Mesothelial cell of epicardium (in vitro differentiated cells): ENCODE measurements around the gene DGAT2. TPM values are rescaled to one million over a fixed set of nuclear protein-coding genes. Genes with fewer than 3 reads are reported as not detected.

ENCODE experiments used
- DNase-seq, 2 experiments: peaks; one replicate each; pipeline ENCODE4 v3.0.0; 2021; ENCODE audit warnings: low spot score in 2 of 2; ENCODE audit not compliant: unreplicated experiment in 2 of 2
- H3K27ac Mint-ChIP-seq: 2 replicates; pipeline ENCODE4 v1.8.0; 2021; ENCODE audit warnings: mixed read lengths
- H3K27me3 Mint-ChIP-seq: 2 replicates; pipeline ENCODE4 v1.8.0; 2021; ENCODE audit warnings: low read depth, mixed read lengths
- H3K36me3 Mint-ChIP-seq: 2 replicates; pipeline ENCODE4 v1.8.0; 2021; ENCODE audit warnings: mixed read lengths
- H3K4me1 Mint-ChIP-seq: 2 replicates; pipeline ENCODE4 v1.8.0; 2021; ENCODE audit warnings: mixed read lengths
- H3K4me3 Mint-ChIP-seq: 2 replicates; pipeline ENCODE4 v1.8.0; 2021; ENCODE audit warnings: mild to moderate bottlenecking, moderate library complexity, mixed read lengths
- H3K9me3 Mint-ChIP-seq: 2 replicates; pipeline ENCODE4 v1.8.0; 2021; ENCODE audit warnings: mixed read lengths
- CTCF ChIP-seq: fragments of 200-600 bp; sonication (generic); IDR thresholded peaks from one replicate; pipeline ENCODE4 v1.5.0; 2021; ENCODE audit warnings: antibody characterized with exemption; ENCODE audit not compliant: unreplicated experiment
- total RNA-seq: library from RNA; stranded (reverse); gene quantifications from 3 replicates; pipeline ENCODE4 v1.2.1, GENCODE V29; 2021

The DGAT2 gene
- total RNA-seq, 1 donor from 2014 or later = 1.3 TPM

- H3K27ac Mint-ChIP-seq = no peak overlapping the region
- no peak for TF ChIP-seq CTCF
- peaks cover 5% of the 10 kb centered on the region for H3K4me1 Mint-ChIP-seq
- H3K4me3 Mint-ChIP-seq = no peak overlapping the region
- no peak for DNase-seq
- no peaks in the 10 kb centered on the region for H3K9me3 Mint-ChIP-seq
- no peaks in the 10 kb centered on the region for H3K36me3 Mint-ChIP-seq
- no peaks in the 10 kb centered on the region for H3K27me3 Mint-ChIP-seq
Observed at GRCh38 chr11:75793966-75794365, 25.4 kb downstream of the DGAT2 start.

DNA sequence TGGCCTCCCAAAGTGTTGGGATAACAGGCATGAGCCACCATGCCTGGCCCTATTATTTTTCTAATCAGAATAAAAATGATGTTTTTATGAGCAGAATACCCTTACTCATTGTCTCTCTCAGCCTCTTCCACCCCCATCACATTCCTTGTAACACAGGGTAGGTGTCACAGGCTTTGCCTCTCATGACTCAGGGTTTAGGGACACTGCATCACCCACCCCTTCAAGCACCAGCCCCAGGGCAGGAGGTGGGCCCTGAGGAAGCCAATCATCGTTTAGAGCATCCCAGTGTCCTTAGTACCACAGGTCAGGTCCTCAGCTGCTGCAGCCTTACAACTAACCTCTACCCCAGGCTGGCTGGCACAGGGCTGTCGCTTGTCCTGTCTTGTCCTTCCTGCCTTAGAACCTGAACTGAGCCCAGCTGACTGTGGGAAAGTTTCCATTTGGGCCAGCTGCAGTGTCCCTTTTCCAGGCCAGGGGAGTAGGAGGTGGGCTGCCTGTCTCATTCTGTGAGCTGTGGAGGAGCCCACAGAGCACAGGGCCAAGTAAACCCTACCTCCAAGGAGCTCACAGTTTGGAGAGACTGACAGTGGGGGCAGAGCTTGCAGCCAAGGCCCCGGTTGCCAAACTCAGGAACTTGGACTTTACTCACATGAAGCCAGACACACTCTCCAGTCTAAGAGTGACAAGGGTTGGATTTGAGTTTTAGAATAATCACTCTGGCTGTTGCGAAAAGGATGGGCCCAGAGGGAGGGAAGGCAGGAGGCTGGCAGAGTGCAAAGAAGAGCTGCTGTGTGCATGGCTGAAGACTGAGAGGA lies 26.9 kb downstream of the DGAT2 start:
- Mint-ChIP-seq H3K27me3 (no peaks in the 10 kb centered on the region), H3K27ac (no peak overlapping the region), H3K9me3 (no peaks in the 10 kb centered on the region), H3K4me1 (peaks cover 5% of the 10 kb centered on the region), H3K4me3 (no peak overlapping the region), H3K36me3 (no peaks in the 10 kb centered on the region)
- TF ChIP-seq CTCF = no peak
- no peak for DNase-seq

- no peak for TF ChIP-seq CTCF
- no peak for DNase-seq
- Mint-ChIP-seq H3K27ac (no peak overlapping the region), H3K4me3 (no peak overlapping the region), H3K4me1 (peaks cover 11% of the 10 kb centered on the region), H3K36me3 (no peaks in the 10 kb centered on the region), H3K9me3 (no peaks in the 10 kb centered on the region), H3K27me3 (no peaks in the 10 kb centered on the region)
Observed at GRCh38 chr11:75796091-75796435, 27.5 kb downstream of the DGAT2 start.

DNA sequence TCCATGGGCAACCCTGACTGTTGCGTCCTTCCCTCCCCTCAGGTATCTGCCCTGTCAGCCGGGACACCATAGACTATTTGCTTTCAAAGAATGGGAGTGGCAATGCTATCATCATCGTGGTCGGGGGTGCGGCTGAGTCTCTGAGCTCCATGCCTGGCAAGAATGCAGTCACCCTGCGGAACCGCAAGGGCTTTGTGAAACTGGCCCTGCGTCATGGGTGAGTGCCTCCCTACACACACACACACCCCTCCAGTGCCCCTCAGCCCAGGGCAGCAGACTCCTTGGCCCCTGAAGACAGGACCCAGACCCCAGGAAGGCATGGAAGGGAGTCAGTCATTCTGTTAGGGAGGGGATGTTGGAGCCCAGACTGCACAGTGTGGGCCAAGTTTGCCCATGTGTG lies 28.5 kb downstream of the DGAT2 start:
- TF ChIP-seq CTCF = no peak
- Mint-ChIP-seq H3K36me3 (no peaks in the 10 kb centered on the region), H3K4me3 (no peak overlapping the region), H3K9me3 (no peaks in the 10 kb centered on the region), H3K4me1 (peaks cover 10% of the 10 kb centered on the region), H3K27me3 (no peaks in the 10 kb centered on the region), H3K27ac (no peak overlapping the region)
- DNase-seq = no peak

- Mint-ChIP-seq H3K4me3 (no peak overlapping the region), H3K27me3 (no peaks in the 10 kb centered on the region), H3K4me1 (peaks cover 10% of the 10 kb centered on the region), H3K27ac (no peak overlapping the region), H3K36me3 (no peaks in the 10 kb centered on the region), H3K9me3 (no peaks in the 10 kb centered on the region)
- no peak for DNase-seq
- TF ChIP-seq CTCF = no peak
Observed at GRCh38 chr11:75797792-75798191, 29.2 kb downstream of the DGAT2 start.
